ENCODE measurements around the gene ZC3H4.
A peak's percentile ranks its signal among the peaks of the same experiment; 100 is the strongest.

ZC3H4 gene

GRCh38 chr19:47049307-47049700 lies 64.3 kb downstream of the ZC3H4 start:
- H3K27ac ChIP-seq = no peak overlapping the region
- TF ChIP-seq CTCF (IDR thresholded peaks at IDR 0.05) = no peak
- no peak for DNase-seq (ENCODE audit: low spot score)

GRCh38 chr19:47047763-47048405 lies 65.7 kb downstream of the ZC3H4 start:
- Histone ChIP-seq H3K27ac (peak overlapping the region; percentile 74 to 92), H3K4me3 (peak overlapping the region; percentile 89)
- peak; percentile 84 for DNase-seq (ENCODE audit: low spot score)
- no peak for TF ChIP-seq CTCF (IDR thresholded peaks at IDR 0.05)

More at GRCh38 chr19:47049307-47049700, 64.3 kb downstream of the ZC3H4 start:
- H3K4me3 ChIP-seq = peak overlapping the region; percentile 89

DNA sequence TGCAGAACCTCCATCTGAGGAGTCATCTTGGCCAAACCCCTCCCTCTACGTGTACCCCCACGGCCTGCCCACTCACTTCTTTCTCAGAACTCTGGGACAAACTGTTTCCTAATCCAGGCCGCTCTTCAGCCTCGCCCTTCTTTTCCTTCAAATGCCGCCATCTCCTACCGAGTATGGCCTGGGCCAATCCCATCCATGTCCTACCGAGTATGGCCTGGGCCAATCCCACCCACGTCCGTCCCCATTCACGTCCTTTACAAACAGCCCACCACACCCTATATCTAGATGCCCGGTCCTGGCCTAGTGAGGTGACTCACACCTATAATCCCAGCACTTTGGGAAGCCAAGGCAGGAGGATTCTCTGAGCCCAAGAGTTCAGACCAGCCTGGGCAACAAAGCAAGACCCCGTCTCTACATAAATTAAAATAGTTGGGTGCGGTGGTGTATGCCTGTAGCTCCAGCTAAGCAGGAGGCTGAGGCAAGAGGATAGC lies 66.3 kb downstream of the ZC3H4 start:
- Histone ChIP-seq H3K27ac (peak overlapping the region in 1 of 2 donors; percentile 36), H3K4me3 (peak overlapping the region; percentile 89)
- no peak for TF ChIP-seq CTCF (IDR thresholded peaks at IDR 0.05)
- DNase-seq (ENCODE audit: low spot score) = no peak

- no peak for DNase-seq (ENCODE audit: low spot score)
- H3K4me3 ChIP-seq = no peak overlapping the region
- H3K27ac ChIP-seq = no peak overlapping the region
- no peak for TF ChIP-seq CTCF (IDR thresholded peaks at IDR 0.05)
Measured at GRCh38 chr19:47045867-47046470, 67.6 kb downstream of the ZC3H4 start.

GRCh38 chr19:47044946-47045866 lies 68.4 kb downstream of the ZC3H4 start:
- no peak overlapping the region for H3K4me3 ChIP-seq
- no peak for DNase-seq (ENCODE audit: low spot score)
- no peak overlapping the region for H3K27ac ChIP-seq
- TF ChIP-seq CTCF (IDR thresholded peaks at IDR 0.05) = no peak

GRCh38 chr19:47040869-47041268 lies 72.7 kb downstream of the ZC3H4 start:
- no peak for TF ChIP-seq CTCF (IDR thresholded peaks at IDR 0.05)
- no peak for DNase-seq (ENCODE audit: low spot score)
- Histone ChIP-seq H3K27ac (no peak overlapping the region), H3K4me3 (no peak overlapping the region)
